NCI-H2227 (cell line): ENCODE data around the gene RGS6.

Experiments
- DNase-seq: peaks from one replicate; lab custom pipeline; 2025; ENCODE audit not compliant: unreplicated experiment; lab: John Stamatoyannopoulos, UW

RGS6 gene

DNA sequence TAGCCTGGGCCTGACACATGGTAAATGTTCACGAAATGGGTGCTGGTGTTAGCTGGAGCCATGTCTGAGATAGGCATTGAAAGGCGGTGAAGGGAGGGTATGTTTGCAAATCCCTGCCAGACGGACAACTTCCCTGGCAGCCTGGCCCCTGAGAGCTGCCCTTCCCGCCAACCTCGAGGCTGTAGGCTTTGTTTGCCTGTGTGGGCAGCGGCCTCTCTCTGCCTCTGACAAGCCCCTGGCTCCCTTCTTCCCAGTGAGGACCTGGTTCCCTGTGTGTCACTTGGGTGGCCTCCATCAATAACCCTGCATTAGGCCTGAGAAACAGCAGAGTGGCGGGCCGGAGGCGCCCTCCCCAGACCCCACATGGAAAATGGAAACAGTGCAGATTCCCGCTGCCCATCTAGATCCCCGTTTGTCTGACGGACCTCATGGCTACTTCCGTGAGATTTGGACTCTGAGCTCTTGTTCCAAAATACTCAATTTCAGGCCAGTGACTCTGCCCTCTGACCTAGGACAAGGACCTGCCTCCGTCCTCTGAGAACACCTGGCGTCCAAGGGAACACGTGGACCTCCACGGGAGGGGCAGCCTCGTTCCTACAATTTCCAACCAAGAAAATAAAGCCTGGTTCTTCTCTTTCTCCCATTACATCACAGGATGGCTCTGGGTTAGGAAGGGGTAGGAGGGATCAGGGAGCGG is 636.2 kb downstream of the RGS6 start:
- DNase-seq = no peak

DNA sequence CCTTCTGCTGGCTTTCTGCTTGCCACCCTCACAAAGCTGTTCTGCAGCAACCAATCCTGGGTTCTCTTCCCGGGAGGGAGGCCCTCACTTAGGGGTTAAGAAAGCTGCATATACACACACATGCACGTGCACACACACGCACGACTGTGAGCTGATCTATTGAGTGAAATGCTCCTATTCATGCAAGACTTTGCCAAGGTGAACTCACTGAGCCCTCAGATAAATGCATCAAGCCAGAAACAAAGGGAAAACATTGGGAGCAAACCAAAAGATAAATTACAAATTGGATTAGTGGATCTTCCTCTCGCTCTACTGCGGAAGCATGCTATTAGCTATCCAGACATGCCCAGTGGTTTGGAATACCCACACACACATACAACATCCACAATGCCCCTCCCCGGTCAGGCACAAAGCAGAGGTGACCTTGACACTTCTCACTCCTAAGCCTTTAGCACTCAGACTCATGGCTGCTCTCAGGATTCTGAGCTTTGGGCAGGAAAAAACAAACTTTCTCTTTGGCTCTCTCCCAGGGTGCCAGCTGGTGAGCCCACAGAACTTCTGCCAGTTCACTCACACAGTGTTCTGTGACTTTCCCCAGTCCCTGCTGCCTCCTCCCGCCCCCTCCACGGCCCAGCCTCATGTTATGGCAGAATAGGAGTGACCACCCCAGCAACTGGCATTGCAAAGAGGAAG is 641.6 kb downstream of the RGS6 start:
- DNase-seq = no peak

- DNase-seq = no peak
Observed at GRCh38 chr14:72574715-72575114, 642.5 kb downstream of the RGS6 start.

GRCh38 chr14:72576258-72576657 is 644.0 kb downstream of the RGS6 start:
- DNase-seq = no peak

DNA sequence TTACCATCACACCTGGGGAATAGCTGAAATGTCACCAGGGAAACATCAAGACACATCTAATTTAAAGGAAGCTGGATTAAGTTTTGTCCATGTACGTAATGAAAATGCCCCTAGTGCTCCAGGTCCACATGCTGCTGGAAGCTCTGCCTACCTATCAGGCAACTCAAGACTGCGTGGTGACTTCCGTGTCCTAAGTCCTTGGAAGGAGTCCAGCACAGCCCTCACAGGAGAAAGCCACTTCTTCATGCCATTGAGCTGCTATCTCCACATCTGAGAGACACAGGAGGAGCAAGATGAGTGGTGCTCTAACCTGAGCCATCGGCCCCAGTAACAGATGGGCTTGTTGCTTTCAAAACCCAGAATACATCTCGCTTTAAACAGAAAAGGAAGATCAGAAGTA is 645.3 kb downstream of the RGS6 start:
- no peak for DNase-seq

- no peak for DNase-seq
Observed at GRCh38 chr14:72578514-72578913, 646.3 kb downstream of the RGS6 start.

GRCh38 chr14:72582582-72582981 is 650.4 kb downstream of the RGS6 start:
- DNase-seq = no peak

DNA sequence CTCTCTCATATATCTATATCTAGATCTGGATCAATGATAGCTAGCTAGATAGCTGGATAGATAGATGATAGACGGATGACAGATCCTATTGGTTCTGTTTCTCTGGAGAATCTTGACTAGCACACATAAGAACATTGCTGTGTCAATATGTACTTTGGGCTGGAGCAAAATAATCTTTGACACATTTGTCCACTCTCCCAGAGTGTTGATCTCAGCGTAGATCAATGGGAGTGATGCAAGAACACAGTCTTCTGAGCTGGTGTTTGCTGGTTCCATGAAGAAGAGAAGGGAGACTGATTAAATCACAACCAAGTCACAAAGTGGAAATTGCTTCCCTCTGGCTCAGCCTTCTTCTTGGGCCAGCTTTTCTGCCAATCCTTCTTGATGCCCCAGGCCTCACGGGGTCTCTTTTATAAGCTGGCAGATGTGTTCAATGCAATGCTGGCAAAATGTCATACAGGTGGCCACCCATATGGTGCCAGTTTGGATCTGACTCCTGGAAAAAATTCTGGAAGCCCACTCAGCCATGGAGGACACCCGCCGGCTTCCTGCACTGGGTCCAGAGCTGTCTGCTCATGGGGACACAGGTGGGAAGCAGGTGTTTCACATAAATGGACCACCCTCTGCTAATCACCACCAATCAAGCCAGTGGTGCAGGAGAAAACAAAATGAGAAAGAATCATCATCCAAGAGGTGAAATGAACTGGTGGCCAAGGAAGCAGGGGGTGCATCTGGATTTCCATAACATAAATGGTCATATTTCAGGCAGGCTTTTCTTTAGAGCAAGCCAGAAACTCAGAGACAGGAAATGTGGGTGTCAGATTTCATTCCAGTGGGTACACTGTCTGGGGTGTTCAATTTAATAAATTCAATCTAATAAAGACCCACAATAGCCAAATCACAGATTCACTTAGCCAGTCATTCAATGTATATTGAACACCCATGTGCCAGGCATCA is 651.4 kb downstream of the RGS6 start:
- no peak for DNase-seq

DNA sequence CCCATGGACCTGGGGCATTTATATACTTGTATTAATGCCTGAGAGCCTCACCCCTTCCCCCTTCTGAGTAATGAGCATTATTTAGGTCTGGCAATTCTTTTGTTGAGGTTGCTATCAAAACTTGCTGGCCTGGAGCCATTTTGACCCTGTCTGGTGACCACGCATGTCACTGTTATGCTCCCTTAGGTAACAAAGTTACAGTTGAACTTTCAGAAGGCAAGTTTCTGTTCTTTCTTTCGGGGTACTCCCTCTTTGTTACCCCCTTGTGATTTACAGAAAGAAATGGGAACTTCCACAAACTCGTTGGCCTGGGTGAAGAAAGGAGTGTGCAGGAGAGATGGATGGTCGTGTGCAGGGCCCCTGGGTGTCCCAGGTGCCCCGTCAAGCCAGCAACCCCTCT is 656.3 kb downstream of the RGS6 start:
- DNase-seq = no peak

GRCh38 chr14:72589652-72590051 is 657.4 kb downstream of the RGS6 start:
- DNase-seq = no peak

GRCh38 chr14:72590577-72590976 is 658.3 kb downstream of the RGS6 start:
- DNase-seq = no peak

- DNase-seq = no peak
Observed at GRCh38 chr14:72591391-72591790, 659.2 kb downstream of the RGS6 start.

DNA sequence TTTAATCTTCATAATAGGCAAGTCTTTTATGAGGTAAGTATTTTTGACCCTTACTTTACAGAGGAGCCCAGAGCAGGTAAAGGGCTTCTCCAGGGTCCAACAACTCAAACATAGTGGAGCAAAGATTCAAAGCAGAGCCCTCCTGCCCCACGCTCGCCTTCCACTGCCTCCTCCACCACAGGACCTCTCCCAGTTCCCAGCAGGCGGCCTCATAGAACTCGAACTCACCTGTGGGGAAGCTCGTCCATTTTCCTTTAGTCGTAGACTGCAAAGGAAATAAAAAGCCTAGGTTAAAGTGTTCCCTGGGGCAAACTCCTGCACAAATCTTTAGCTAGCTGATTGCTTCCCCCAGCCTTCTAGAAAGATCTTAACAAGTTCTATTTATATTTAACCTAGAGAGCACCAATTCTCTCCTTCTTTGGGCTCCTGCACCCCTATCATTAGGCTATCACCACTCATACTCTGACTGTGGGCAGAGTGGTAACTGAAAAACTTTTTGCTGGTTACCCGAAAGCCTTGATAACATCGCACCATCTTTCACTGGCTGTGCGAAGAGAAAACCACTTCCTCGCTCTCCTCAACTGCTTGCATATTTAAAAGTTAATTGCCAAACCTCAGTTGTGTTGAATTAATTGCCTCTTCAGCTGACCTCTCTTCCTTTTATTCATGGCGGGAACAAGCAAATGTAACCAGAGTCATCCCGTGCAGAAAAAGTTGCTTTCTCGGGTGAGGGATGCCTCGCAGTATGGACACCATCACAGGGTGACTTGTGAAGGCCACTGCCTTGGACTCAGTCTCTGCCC is 662.1 kb downstream of the RGS6 start:
- DNase-seq = no peak

DNA sequence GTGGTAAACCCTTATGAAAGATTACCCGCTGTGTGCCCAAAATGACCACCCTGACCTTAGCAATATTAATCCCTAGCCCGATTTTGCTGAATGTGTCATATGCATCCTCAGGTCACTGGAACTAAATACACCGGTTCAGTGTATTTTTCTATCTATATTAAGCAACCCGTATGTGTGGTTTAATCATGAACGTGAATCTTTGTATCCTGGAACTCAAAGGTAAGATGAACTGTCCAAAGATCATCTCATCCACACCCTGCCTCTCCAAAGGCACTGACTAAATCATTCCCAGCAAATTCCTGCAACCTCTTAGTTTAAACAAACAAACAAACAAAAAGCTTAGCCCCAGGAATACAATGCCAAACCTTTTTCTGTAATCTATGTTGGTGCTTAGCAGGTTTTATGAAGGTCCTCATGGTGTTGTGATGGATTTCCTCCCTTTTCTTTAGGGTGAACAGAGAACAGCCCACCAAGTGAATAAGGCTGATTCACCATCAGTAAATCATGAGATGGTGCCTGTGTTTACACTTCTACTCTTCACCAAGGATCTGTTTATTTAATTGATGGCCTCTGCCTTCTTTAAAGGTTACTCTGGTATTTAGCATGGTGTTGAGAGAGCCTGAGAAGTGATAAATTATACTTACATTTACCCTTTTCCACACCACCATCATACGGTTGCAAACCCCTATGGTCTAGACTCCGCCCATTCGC is 663.1 kb downstream of the RGS6 start:
- no peak for DNase-seq

- no peak for DNase-seq
Observed at GRCh38 chr14:72597252-72598233, 665.3 kb downstream of the RGS6 start.

DNA sequence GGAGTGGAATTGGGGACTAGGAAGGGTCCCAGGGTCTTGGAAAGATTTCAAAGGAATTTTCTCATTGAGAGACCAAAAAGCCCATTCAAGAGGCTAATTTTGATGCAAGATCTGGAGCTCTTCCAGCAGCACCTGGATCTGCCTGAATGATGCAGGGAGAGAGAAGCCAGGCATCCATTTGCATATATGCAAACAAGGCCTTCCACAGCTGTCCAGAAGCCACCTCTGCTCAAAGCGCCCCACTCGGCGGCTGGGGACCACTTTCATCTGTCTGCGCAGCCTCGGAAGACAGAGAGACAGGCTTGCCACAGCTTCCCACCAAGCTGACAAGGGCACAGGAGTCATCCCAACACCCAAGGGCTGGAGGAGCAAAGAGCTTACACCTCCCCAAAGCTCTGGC is 666.1 kb downstream of the RGS6 start:
- DNase-seq = no peak

GRCh38 chr14:72599579-72600470 is 667.6 kb downstream of the RGS6 start:
- no peak for DNase-seq
